Transverse colon (tissue), 4 donors: ENCODE data around the gene GPD2.

ENCODE experiments used
- EP300 ChIP-seq: sonication (generic); formaldehyde crosslinking; IDR thresholded peaks from one replicate; pipeline ENCODE4 v1.6.1; 2017; ENCODE audit warnings: antibody characterized with exemption, low read depth
- POLR2A ChIP-seq: fragments of 450-650 bp; IDR thresholded peaks from one replicate; pipeline ENCODE4 v1.6.1; 2016; ENCODE audit warnings: antibody characterized with exemption, mild to moderate bottlenecking, moderate library complexity
- POLR2AphosphoS5 ChIP-seq, 3 donors: sonication (generic); formaldehyde crosslinking; IDR thresholded peaks; one replicate each; pipeline ENCODE4 v1.6.1; 2016; ENCODE audit warnings: antibody characterized with exemption in 3 of 3
- TF ChIP-seq, protein P1 (sequence below), 5 experiments: fragments of 200-600 bp in 3 of 5; fragments of 450-650 bp in 2 of 5; sonication (generic) in 3 of 5; IDR thresholded peaks; 1 replicate in 2 of 5; 2 replicates in 3 of 5; pipeline ENCODE4 v1.5.1; 2016 to 2017; ENCODE audit warnings: antibody characterized with exemption in 5 of 5, inconsistent platforms in 3 of 5, mild to moderate bottlenecking in 2 of 5, moderate library complexity in 1 of 5

- TF ChIP-seq POLR2A = no peak
- TF ChIP-seq, protein P1, sequence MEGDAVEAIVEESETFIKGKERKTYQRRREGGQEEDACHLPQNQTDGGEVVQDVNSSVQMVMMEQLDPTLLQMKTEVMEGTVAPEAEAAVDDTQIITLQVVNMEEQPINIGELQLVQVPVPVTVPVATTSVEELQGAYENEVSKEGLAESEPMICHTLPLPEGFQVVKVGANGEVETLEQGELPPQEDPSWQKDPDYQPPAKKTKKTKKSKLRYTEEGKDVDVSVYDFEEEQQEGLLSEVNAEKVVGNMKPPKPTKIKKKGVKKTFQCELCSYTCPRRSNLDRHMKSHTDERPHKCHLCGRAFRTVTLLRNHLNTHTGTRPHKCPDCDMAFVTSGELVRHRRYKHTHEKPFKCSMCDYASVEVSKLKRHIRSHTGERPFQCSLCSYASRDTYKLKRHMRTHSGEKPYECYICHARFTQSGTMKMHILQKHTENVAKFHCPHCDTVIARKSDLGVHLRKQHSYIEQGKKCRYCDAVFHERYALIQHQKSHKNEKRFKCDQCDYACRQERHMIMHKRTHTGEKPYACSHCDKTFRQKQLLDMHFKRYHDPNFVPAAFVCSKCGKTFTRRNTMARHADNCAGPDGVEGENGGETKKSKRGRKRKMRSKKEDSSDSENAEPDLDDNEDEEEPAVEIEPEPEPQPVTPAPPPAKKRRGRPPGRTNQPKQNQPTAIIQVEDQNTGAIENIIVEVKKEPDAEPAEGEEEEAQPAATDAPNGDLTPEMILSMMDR (IDR thresholded peaks at IDR 0.05) = no peak
- no peak for TF ChIP-seq POLR2AphosphoS5 (IDR thresholded peaks at IDR 0.05)
- no peak for TF ChIP-seq EP300
These were observed 24.3 kb upstream of the GPD2 start for GRCh38 chr2:156411835-156412234.
